SK-N-SH (cell line): Measurements from ENCODE around the gene MOK.

ENCODE experiments used
- CHD2 ChIP-seq: fragments of 150-350 bp; IDR thresholded peaks from 2 replicates; pipeline ENCODE4 v1.6.1; 2018; ENCODE audit warnings: low read length; ENCODE audit not compliant: partially characterized antibody
- FOXM1 ChIP-seq: IDR thresholded peaks from 2 replicates; pipeline ENCODE4 v1.4.0; 2012; ENCODE audit warnings: low read depth, mild to moderate bottlenecking
- JUND ChIP-seq: IDR thresholded peaks from 2 replicates; pipeline ENCODE4 v1.4.0; 2012
- NRF1 ChIP-seq: IDR thresholded peaks from 2 replicates; pipeline ENCODE4 v1.6.1; 2012; ENCODE audit warnings: low read depth, mild to moderate bottlenecking, low read length
- POLR2AphosphoS5 ChIP-seq: IDR thresholded peaks from 2 replicates; pipeline ENCODE4 v1.6.1; 2012; ENCODE audit warnings: low read depth, low read length
- RAD21 ChIP-seq: IDR thresholded peaks from 2 replicates; pipeline ENCODE4 v1.6.1; 2012; ENCODE audit warnings: mild to moderate bottlenecking, low read length
- RCOR1 ChIP-seq: fragments of 150-350 bp; IDR thresholded peaks from 2 replicates; pipeline ENCODE4 v1.6.1; 2017; ENCODE audit warnings: antibody characterized with exemption, low read length
- TF ChIP-seq, protein P1 (sequence below): fragments of 200-600 bp; sonication (generic); IDR thresholded peaks from 2 replicates; pipeline ENCODE4 v1.6.1; 2017; ENCODE audit warnings: antibody characterized with exemption, mild to moderate bottlenecking, moderate library complexity

DNA sequence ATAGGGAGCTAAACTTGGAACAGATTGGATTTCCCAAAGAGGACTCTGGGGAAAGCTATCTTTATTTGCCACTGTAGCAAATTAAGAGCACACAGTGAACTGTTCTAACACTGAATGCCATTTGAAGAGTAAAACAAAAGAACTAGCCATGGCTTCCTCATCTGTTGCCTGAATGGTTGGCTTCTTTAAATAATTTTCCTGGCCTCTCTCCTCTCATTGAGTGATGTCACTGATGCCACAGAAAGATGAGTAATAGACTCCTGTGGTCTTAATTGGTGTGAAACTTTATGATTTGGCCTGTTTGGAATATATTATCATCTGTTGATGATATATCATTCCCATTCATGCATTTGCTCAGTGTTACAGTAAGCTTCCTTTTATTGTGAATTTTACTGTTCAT, 122.8 kb downstream of the MOK start:
- TF ChIP-seq, protein P1, sequence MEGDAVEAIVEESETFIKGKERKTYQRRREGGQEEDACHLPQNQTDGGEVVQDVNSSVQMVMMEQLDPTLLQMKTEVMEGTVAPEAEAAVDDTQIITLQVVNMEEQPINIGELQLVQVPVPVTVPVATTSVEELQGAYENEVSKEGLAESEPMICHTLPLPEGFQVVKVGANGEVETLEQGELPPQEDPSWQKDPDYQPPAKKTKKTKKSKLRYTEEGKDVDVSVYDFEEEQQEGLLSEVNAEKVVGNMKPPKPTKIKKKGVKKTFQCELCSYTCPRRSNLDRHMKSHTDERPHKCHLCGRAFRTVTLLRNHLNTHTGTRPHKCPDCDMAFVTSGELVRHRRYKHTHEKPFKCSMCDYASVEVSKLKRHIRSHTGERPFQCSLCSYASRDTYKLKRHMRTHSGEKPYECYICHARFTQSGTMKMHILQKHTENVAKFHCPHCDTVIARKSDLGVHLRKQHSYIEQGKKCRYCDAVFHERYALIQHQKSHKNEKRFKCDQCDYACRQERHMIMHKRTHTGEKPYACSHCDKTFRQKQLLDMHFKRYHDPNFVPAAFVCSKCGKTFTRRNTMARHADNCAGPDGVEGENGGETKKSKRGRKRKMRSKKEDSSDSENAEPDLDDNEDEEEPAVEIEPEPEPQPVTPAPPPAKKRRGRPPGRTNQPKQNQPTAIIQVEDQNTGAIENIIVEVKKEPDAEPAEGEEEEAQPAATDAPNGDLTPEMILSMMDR: no peak
- TF ChIP-seq FOXM1 (no peak), RAD21 (no peak), RCOR1 (no peak), JUND (no peak), CHD2 (no peak), POLR2AphosphoS5 (no peak), NRF1 (no peak)
